ENCODE data around the gene POLR2L. TPM values are rescaled to one million over a fixed set of nuclear protein-coding genes. Genes with fewer than 3 reads are reported as not detected.

The POLR2L gene
- total RNA-seq, 1 experiment from 2014 or later: 139 TPM

GRCh38 chr11:831118-831864 is 11.0 kb downstream of the POLR2L start:
- no peak for DNase-seq (ENCODE audit: low spot score)
- in situ Hi-C loops (cut with HindIII; ENCODE audit: low sequenced_read_pairs): no loop called here

GRCh38 chr11:830295-831117 is 11.8 kb downstream of the POLR2L start:
- peak; percentile 84 for DNase-seq (ENCODE audit: low spot score)

GRCh38 chr11:829847-830294 is 12.5 kb downstream of the POLR2L start:
- in situ Hi-C loops (cut with HindIII; ENCODE audit: low sequenced_read_pairs): no loop called here
- no peak for DNase-seq (ENCODE audit: low spot score)

More at GRCh38 chr11:830295-831117, 11.8 kb downstream of the POLR2L start:
- in situ Hi-C loops (cut with HindIII; ENCODE audit: low sequenced_read_pairs): no loop called here

GRCh38 chr11:829176-829846 is 13.0 kb downstream of the POLR2L start:
- DNase-seq (ENCODE audit: low spot score): no peak

DNA sequence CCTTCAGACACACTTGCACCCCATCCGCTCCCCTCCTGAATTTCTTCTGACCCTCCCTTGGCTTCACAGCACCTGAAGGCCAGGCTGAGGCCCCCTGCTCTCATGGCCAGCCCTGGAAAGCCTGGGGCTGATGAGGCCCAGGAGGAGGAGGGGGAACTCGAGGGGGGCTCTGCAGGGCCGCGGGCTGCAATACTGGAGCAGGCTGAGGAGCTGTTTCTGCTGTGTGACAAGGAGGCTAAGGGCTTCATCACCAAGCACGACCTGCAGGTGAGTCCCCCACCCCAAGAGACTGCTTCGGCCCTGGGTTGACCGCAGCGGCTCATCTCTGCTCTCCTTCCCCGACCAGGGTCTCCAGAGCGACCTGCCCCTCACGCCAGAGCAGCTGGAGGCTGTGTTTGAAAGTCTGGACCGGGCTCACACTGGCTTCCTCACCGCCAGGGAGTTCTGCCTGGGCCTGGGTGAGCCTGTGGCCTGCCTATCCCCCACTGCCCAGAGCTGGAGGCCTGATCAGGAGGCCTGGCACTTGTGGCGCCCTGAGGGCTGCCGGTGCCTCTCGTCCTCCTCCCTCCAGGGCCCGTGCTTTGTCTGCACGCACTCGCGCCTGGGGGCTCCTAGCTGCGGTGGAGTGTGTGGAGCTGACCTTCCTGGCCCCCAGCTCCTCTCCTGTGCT is 13.7 kb downstream of the POLR2L start:
- in situ Hi-C loops (cut with HindIII; ENCODE audit: low sequenced_read_pairs): no loop called here
- DNase-seq (ENCODE audit: low spot score): no peak

More at GRCh38 chr11:829176-829846, 13.0 kb downstream of the POLR2L start:
- in situ Hi-C loops (cut with HindIII; ENCODE audit: low sequenced_read_pairs): no loop called here

DNA sequence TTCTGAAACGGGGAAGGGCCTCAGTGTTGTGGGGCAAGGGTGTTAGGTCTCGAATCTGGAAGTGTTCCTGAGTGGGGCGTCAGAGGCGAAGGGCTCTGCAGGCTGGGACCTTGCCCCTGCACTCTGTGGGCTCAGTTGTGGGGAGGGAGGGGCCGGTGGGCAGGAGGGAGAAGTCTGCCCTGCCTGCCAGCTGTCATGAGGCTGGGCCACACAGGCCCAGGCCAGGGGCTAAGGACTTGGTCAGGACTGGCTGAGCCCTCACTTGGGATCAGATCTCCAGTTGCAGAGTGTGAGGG is 14.5 kb downstream of the POLR2L start, which contains the start of gene CRACR2B:
Gene CRACR2B (plus strand): TSS at position 23 of the 296 bp plus-strand sequence. CDS start 689 bp downstream, outside the sequence.
- DNase-seq (ENCODE audit: low spot score): no peak
- in situ Hi-C loops (cut with HindIII; ENCODE audit: low sequenced_read_pairs): no loop called here

GRCh38 chr11:827146-827896 is 15.0 kb downstream of the POLR2L start:
- in situ Hi-C loops (cut with HindIII; ENCODE audit: low sequenced_read_pairs): no loop called here
- DNase-seq (ENCODE audit: low spot score): no peak

DNA sequence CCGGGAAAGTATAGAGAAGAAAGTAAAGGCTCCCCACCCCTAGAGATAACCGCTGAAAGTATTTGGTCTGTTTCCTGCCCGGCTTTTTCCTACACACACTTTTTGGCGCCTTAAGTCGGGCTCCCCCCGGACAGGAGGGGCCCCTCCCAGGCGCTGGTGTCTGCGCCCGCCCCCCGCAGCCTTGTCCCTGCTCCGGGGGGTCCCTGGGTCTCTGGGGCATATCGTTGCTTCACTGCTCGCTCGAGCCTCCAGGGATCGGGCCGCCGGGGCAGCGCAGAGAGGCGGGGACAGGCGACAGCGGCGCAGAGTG is 15.5 kb downstream of the POLR2L start:
- DNase-seq (ENCODE audit: low spot score): no peak
- in situ Hi-C loops (cut with HindIII; ENCODE audit: low sequenced_read_pairs): no loop called here

GRCh38 chr11:826227-826621 is 16.1 kb downstream of the POLR2L start:
- in situ Hi-C loops (cut with HindIII; ENCODE audit: low sequenced_read_pairs): no loop called here
- no peak for DNase-seq (ENCODE audit: low spot score)

DNA sequence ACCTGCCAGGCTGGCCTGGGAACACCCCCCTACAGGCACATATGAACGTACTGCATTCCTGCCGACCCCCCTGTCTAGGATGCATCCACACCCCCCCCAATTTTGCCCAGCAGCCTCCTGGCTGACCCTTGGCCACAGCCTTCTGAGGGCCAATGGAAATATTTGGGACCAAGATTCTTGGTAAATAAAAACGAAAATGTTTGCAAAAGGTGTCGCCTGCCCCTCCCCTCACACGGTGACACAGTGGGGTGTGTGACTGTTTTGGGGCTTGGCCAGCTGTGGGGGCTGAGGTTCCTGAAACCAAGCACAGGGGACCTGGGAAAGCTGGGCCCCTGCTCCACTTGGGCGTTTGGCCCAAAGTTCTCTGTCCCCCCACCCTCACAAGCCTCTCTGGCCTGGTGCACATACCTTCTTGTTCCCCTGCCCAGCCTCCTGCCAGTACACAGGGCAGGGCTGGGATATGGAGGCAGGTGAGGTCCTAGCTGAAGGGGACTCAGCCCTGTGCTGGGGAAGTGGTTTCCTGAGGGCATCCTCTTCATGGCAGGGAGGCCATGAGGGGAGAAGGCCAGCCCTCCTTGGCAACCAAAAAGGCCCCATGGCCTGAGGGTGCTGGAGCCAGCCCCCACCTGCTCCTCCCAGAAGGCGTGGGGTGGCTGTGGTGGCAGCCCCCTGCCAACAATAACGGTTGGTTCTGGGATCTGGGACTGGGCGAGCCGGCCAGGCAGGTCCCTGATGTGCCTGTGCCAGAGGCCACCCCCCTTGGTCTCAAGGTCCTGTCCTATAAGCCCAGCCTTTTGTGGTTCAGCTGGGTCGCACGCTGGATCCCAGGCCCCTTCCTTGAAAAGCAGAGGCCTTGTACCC is 16.7 kb downstream of the POLR2L start:
- no peak for DNase-seq (ENCODE audit: low spot score)
- in situ Hi-C loops (cut with HindIII; ENCODE audit: low sequenced_read_pairs): no loop called here

DNA sequence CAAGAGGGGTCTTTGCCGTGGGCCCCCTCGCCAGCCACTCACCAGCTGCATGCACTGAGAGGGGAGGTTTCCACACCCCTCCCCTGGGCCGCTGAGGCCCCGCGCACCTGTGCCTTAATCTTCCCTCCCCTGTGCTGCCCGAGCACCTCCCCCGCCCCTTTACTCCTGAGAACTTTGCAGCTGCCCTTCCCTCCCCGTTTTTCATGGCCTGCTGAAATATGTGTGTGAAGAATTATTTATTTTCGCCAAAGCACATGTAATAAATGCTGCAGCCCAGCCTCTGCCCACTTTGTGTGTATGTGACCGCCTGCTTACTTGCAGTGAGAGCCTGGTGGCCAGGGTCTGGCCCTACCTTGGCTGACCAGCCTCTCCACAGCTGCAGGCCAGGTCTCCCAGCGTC is 17.4 kb downstream of the POLR2L start:
- in situ Hi-C loops (cut with HindIII; ENCODE audit: low sequenced_read_pairs): no loop called here
- DNase-seq (ENCODE audit: low spot score): no peak

DNA sequence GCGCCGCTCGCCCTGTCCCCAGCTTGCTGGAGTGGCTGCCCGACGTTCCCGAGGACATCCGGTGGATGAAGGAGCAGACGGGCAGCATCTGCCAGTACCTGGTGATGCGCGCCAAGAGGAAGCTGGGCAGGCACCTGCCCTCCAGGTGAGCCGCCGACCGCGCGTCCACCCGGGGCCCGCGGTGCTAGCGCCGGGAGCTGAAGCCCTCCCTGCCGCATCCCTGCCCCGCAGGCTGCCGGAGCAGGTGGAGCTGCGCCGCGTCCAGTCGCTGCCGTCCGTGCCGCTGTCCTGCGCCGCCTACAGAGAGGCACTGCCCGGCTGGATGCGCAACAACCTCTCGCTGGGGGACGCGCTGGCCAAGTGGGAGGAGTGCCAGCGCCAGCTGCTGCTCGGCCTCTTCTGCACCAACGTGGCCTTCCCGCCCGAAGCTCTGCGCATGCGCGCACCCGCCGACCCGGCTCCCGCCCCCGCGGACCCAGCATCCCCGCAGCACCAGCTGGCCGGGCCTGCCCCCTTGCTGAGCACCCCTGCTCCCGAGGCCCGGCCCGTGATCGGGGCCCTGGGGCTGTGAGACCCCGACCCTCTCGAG is 17.9 kb downstream of the POLR2L start:
- in situ Hi-C loops (cut with HindIII; ENCODE audit: low sequenced_read_pairs): no loop called here
- no peak for DNase-seq (ENCODE audit: low spot score)

- in situ Hi-C loops (cut with HindIII; ENCODE audit: low sequenced_read_pairs): no loop called here
Observed at GRCh38 chr11:823441-824291, 18.7 kb downstream of the POLR2L start.

DNA sequence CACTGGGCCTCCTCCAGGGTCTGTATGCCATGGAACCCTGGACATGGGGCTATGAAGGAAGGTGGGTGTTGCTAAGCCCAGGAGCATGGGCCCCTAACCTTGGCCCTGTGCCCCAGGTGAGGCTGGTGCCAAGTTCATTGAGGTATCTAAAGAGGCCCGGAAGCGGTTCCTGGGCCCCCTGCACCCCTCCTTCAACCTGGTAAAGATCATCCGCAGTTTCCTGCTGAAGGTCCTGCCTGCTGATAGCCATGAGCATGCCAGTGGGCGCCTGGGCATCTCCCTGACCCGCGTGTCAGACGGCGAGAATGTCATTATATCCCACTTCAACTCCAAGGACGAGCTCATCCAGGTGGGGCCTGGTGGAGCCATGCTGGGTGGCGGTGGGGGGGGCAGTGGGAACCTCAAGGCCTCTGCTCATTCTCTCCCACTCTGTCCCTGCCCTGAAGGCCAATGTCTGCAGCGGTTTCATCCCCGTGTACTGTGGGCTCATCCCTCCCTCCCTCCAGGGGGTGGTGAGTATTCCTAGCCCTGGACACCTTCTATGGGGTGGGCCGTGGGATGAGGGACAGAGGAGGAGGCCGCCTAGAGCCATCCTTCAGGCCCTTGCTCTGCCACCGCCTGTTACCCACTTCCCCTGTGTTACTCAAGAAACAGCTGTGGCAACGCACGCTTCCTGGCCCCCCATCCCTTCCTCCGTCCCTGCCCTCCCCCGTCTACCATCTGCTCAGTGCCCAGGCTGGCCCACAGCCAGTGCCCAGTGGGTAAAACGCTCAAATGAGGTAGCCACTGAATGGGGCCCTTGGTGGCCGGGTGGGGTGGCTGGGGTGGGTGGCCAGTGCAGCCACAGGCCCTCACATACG is 20.6 kb downstream of the POLR2L start:
- in situ Hi-C loops (cut with HindIII; ENCODE audit: low sequenced_read_pairs): no loop called here
- DNase-seq (ENCODE audit: low spot score): peak; percentile 60

More at GRCh38 chr11:823441-824291, 18.7 kb downstream of the POLR2L start:
- DNase-seq (ENCODE audit: low spot score): no peak

- no peak for DNase-seq (ENCODE audit: low spot score)
- in situ Hi-C loops (cut with HindIII; ENCODE audit: low sequenced_read_pairs): no loop called here
Observed at GRCh38 chr11:820655-821511, 21.4 kb downstream of the POLR2L start.
